ENCODE results near the gene OVCH1. TPM values are rescaled to one million over a fixed set of nuclear protein-coding genes. Genes with fewer than 3 reads are reported as not detected.

Gene OVCH1
- total and polyA plus RNA-seq, 3 donors from 2014 or later, result 0.43 to 3.0 (median 1.2) TPM

DNA sequence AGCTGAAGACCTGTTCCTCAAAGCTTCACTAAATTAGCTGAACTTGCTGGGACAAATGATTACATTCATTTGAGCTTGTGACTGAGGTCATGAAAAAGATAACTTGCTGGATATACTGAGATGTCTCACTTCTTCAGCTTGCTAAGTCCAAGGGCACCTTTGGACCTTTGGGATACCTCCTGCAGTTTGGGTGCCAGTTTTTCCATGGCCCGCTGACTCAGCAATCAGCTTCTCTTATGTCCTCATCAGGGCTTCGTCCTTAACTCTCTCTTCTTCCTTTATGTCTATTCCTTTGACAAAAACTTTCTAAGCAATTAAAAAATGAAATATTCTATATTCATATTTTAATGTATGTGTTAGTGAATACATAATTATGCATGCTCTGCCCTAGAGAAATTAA, 45.6 kb downstream of the OVCH1 start:
- Histone ChIP-seq H3K36me3 (ENCODE audit: low read depth, missing control alignments) (no peaks in the 10 kb centered on the region), H3K4me1 (no peaks in the 10 kb centered on the region), H3K4me3 (no peak overlapping the region), H3K27ac (no peak overlapping the region), H3K9me3 (no peaks in the 10 kb centered on the region), H3K27me3 (no peaks in the 10 kb centered on the region)
- TF ChIP-seq POLR2A (IDR thresholded peaks at IDR 0.05), result no peak
- TF ChIP-seq, protein P1, sequence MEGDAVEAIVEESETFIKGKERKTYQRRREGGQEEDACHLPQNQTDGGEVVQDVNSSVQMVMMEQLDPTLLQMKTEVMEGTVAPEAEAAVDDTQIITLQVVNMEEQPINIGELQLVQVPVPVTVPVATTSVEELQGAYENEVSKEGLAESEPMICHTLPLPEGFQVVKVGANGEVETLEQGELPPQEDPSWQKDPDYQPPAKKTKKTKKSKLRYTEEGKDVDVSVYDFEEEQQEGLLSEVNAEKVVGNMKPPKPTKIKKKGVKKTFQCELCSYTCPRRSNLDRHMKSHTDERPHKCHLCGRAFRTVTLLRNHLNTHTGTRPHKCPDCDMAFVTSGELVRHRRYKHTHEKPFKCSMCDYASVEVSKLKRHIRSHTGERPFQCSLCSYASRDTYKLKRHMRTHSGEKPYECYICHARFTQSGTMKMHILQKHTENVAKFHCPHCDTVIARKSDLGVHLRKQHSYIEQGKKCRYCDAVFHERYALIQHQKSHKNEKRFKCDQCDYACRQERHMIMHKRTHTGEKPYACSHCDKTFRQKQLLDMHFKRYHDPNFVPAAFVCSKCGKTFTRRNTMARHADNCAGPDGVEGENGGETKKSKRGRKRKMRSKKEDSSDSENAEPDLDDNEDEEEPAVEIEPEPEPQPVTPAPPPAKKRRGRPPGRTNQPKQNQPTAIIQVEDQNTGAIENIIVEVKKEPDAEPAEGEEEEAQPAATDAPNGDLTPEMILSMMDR (IDR thresholded peaks at IDR 0.05), result no peak
- DNase-seq, result no peak
- intact Hi-C loops (cut with DNase I; ENCODE audit: low total_unique reads), result no loop called here
- 90 to 92% methylated on average over 2 of the region's 2 CpGs for WGBS, 2 donors

DNA sequence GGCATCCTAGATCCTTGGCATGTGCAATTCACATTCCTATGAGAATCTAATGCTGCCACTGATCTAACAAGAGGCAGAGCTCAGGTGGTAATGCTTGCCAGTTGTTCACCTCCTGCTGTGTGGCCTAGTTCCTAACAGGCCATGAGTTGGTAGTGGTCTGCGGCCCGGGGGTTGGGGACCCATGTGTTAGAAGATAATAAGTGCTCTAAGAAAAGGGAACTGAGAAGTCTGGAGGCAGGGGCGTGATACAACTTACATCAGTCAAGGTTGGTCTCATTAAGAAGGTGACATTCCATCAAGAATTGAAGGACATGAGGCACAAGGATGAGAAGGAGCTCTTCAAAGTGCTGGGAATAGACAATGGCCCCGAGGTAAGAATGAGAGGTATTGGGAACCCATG, 49.3 kb downstream of the OVCH1 start:
- no peak for DNase-seq
- 89% methylated on average over 4 of the region's 4 CpGs for WGBS, 2 donors
- no peaks in the 10 kb centered on the region for H3K9me3 ChIP-seq

DNA sequence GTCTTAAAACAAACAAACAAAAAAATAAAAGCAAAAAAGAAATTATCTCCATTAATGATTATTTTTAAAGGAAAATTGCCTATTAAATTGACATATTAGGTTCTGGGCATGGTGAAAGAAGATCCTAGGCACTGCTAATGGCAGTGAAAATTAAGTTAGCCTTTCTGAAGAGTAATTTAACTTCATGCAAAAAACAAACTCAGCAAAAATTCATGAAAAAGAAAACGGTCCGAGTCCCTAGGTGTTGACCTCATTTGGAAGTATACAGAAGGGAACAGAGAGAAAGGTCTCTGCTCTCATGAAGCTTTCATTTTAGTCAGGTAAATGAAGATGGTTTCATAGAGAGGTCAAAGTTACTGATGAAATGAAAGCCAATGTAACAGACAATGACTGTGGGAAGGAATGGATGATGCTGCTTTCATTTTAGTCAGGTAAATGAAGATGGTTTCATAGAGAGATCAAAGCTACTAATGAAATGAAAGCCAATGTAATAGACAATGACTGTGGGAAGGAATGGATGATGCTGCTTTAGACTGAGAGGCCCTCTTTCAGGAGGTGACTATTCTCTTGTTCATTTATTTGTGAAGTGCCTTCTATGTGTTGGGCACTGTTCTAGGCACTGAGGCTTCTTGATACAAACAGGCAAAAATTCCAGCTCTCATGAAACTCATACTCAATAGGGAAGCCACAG, 50.1 kb downstream of the OVCH1 start:
- Histone ChIP-seq H3K9me3 (no peaks in the 10 kb centered on the region), H3K4me3 (no peak overlapping the region), H3K36me3 (ENCODE audit: low read depth, missing control alignments) (no peaks in the 10 kb centered on the region), H3K4me1 (no peaks in the 10 kb centered on the region), H3K27me3 (no peaks in the 10 kb centered on the region), H3K27ac (no peak overlapping the region)
- DNase-seq, result no peak
- no peak for TF ChIP-seq POLR2A (IDR thresholded peaks at IDR 0.05)
- TF ChIP-seq, protein P1 (IDR thresholded peaks at IDR 0.05), result no peak
- intact Hi-C loops (cut with DNase I; ENCODE audit: low total_unique reads), result no loop called here
- 72 to 86% methylated on average over 2 of the region's 2 CpGs for WGBS, 2 donors

More for the DNA sequence above, 49.3 kb downstream of the OVCH1 start:
- H3K27ac ChIP-seq, result no peak overlapping the region
- no peak overlapping the region for H3K4me3 ChIP-seq
- H3K36me3 ChIP-seq (ENCODE audit: low read depth, missing control alignments), result no peaks in the 10 kb centered on the region
- no peaks in the 10 kb centered on the region for H3K27me3 ChIP-seq
- TF ChIP-seq, protein P1 (IDR thresholded peaks at IDR 0.05), result no peak
- no peak for TF ChIP-seq POLR2A (IDR thresholded peaks at IDR 0.05)
- no peaks in the 10 kb centered on the region for H3K4me1 ChIP-seq
- intact Hi-C loops (cut with DNase I; ENCODE audit: low total_unique reads), result no loop called here

DNA sequence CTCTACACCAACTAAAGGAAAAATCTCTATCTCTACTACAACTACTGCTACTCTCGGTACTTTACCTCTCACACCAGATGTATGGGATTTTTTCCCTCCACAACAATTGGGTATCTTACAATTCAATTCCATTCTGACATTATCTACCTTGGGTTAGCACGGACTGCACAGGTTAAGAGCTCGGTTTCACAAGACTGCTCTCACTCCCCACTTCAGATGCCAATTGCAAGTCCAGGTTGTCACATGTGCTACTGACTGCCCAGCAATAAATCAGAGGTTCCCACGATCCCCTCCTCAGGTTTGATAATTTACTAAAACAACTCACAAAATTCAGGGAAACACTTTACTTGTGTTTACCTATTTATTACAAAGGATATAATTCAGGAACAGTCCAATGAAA, 58.0 kb downstream of the OVCH1 start:
- Histone ChIP-seq H3K4me3 (no peak overlapping the region), H3K27me3 (no peaks in the 10 kb centered on the region), H3K4me1 (no peaks in the 10 kb centered on the region), H3K27ac (no peak overlapping the region), H3K36me3 (ENCODE audit: low read depth, missing control alignments) (no peaks in the 10 kb centered on the region), H3K9me3 (no peaks in the 10 kb centered on the region)
- intact Hi-C loops (cut with DNase I; ENCODE audit: low total_unique reads), result no loop called here
- DNase-seq, result no peak
- 76 to 80% methylated on average over 4 of the region's 4 CpGs for WGBS, 2 donors
- no peak for TF ChIP-seq POLR2A (IDR thresholded peaks at IDR 0.05)
- TF ChIP-seq, protein P1 (IDR thresholded peaks at IDR 0.05), result no peak

Measured in testis (tissue), 3 donors.